ENCODE measurements around the gene RGS7.
"Not testable (repeated sequence)": the region's sequence is repeated elsewhere in the genome, so short reads cannot be mapped to it uniquely, and the experiment has no call there.

The RGS7 gene

GRCh38 chr1:240820816-240821215 lies 536.2 kb downstream of the RGS7 start:
- no peak for DNase-seq

DNA sequence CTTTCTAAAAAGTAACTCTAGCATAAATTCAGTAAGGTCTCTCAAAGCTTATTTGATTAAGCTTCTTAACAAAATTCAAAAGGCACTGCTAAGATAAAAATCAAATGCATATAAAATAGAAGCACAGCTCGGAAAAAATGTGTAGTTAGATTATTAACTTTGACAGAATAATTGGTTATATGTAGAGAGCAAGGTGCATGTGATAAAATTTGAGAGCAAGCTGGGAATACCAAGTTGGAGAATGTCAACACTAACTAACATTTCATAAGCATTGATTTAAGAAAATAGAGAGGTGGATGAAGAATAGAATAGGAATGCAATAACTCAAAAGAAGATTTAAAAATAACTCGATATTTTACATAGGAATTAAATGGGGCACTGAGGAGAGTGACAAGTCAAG lies 540.5 kb downstream of the RGS7 start:
- no peak for DNase-seq

GRCh38 chr1:240813720-240814119 lies 543.3 kb downstream of the RGS7 start:
- DNase-seq, result no peak

DNA sequence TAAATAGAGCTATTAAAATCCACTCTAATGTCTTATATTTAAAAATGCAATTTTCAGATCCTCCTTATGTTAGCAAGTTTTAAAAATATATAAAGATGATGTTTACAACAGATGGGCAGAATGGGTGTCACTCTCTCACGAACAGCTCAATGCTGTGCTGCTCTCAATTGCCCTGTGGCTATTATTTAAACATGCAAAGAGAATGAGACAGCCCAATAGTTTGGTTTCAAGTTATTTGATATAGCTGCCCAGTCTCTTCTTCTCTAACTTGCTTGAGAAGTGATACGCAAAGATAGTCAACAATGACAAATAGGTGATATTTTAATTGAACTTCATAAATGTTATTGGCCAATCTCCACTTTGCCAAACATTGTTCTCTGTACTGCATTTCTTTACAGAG lies 545.7 kb downstream of the RGS7 start:
- no peak for DNase-seq

DNA sequence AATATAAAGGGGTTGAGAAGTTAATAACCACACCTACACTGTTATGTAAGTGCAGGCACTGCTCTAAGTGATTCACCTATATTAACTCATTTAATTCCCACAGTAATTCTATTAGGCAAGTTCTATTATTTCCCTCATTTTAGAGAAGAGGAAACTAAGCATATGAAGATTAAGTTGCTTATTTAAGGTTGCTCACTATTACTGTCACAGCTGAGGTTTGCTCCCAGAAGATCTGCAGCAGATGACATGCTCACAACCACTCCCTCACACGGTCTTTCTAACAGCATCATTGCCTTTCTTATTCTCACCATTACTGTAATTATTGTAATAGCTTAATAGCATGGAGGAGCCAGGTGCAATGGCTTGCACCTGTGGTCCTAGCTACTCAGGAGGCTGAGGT lies 548.6 kb downstream of the RGS7 start:
- DNase-seq, result no peak

GRCh38 chr1:240806200-240806745 lies 550.7 kb downstream of the RGS7 start:
- DNase-seq, result no peak

- no peak for DNase-seq
Observed at GRCh38 chr1:240804475-240804874, 552.5 kb downstream of the RGS7 start.

- no peak for DNase-seq
Observed at GRCh38 chr1:240803151-240803550, 553.9 kb downstream of the RGS7 start.

DNA sequence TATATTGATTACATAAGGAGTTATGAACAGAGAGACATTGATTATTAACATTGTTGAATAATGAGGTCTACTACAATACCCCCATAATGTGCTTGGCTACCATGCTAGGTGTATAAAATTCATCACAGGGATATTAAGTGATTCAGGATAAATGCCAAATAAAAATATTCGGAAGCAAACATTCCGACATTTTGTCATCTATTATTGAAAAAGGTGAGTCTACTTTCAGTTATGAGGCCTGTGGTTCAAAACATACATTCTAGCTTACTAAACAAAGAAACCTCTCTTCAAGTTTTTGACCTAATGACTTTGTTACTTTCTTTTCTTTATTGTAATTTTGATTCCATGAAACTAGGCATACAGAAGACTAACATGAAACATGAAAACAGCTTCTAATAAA lies 554.7 kb downstream of the RGS7 start:
- no peak for DNase-seq

DNA sequence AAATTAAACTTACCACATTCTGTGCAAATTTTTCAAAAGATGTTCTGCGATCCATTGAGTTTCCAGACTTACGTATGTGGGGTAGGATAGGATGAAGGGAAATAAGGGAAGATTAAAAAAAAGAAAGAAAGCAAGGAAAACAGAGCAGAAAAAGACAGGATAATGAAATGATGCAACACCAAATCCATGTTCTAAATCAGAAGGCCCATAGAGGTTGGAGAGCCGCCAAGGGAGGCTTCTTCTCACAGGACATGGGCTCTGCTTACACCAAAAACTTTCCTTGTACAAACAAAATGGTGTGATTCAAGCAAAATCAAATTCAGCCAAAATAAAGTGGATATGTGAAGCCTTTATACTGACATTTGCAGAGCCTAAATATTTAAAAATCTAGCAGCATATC lies 555.6 kb downstream of the RGS7 start:
- DNase-seq, result no peak

DNA sequence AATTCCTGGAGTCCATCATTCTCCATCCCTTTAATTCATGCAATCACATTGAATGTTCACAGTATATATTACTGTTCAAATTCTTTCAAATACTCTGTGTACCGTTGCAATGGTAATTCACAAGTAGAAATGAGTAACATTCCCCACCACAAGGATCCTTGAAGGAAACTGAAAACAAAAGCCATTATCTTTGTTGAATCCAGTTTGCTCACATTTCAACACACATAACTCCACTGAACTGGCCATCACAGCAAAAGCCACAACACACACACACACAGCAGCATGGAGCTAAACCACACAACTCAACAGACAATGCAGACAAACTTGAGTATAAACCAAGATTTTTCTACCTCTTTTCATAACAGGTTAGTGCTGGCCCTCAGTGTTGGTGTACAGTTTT lies 556.7 kb downstream of the RGS7 start:
- no peak for DNase-seq

DNA sequence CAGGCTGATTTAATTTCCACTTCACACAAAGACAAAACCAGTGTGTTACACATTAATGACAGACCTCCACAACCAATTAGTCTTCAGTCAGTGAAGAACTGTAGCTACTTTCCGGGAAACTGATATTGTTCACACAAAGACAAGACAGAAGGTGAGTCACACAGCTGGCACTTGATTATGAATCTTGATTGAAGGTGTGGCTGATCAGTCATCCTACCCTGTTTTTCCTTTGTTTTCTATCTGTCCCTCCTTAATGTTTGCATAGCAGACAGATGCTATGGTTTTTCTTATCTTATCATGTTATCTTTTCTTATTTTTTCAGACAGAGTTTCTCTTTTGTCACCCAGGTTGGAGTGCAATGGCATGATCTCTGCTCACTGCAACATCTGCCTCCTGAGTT lies 560.0 kb downstream of the RGS7 start:
- no peak for DNase-seq

DNA sequence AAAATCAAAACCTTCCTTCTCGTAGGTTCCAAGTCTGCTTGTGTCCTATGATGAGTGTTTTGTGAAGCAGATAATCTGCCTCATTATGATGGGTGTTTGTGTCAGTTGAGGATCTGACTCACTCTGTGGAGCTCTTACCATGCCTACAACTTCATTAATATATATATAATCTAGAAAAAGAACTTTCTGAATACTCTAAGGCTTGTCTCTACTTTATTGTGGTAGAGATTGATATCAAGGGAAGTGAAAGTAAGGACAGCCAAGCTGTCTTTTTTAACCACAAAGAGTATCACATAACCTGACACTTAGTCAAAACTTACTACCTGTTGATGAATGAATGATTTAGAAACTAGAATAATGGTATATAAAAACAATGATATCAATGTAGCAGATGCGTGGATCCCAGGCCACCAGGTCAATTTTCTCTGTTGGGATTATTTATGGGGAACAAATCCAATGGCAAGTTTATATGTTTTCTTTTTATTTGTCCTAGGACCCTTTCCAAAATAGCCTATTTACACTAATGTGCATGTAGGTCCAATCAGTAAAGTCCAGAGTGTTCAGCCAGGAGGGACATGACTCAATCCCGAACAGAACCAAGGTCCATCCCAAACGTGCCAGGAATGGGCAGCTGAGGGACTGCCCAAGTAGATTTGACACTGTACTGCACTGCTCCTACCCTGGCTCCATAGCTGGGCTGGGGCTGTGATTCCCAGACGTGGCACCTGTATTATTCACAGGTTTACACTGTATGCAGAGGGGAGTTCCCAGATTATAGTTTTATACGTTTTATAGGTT lies 562.8 kb downstream of the RGS7 start:
- DNase-seq, result no peak

DNA sequence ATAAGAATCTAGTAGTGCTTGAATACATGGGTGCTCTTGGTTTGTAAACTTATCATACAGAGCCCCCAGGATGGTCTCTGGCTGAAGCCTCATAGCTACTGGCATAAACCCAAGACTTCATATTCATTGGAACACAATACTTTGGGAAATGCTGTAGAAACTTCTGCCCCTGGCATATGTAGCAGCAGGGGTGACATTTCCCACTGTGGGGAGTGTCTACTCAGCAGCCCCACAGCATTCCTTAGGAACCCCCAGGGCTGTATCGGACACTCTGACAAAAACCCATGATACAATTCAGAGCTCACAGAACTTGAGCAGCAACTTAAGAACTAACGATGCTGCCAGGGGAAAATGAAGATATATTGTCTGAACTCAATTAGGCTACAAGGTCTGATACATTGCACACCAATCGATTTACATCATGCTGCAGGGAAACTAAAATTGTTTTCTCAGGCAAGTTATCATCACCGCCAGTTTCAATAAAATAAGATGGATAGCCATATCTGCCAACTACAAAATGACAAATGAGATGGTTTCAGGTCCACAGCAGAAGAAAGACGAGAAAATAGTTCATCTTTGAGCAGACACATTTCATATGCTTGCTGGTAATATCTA lies 564.0 kb downstream of the RGS7 start:
- DNase-seq, result no peak

DNA sequence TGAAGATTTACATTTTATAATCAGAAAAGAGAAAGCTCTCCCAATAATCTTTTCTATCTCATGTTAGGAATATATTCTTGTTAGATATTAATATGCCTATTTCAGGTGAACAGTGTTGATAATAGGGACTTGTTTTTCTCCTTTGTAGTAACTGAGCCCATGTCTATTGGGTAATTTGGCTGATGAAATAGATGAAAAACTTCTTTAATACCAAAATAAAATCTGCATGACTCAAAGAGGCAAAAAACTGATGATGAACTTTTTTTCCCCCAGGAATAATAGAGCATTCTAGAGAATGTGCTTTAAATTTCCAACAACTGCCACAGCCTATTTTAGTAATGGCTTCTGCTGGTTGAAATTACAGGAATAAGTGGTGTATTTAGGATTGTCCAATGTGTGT lies 566.1 kb downstream of the RGS7 start:
- no peak for DNase-seq

- no peak for DNase-seq
Observed at GRCh38 chr1:240786880-240787279, 570.1 kb downstream of the RGS7 start.

DNA sequence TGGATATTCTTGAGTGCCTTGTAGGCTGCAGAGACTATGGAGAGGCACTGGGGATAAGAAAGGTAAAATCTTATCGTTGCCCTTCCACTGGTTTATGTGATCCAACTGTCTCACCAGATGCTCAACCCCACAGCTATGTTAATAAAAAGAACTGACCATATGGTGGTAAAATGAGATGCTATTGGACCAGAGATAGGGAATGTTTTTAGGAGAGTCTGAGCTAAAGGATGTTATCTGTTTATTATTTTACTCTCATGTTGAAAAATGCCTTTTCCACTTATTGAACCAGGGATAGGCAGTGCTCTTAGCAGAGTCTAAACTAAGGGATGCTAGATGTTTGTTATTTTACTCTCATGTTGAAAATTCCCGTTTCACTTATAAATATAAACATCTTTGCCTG lies 572.2 kb downstream of the RGS7 start:
- no peak for DNase-seq

- DNase-seq, result not testable (repeated sequence)
Observed at GRCh38 chr1:240783728-240784137, 573.3 kb downstream of the RGS7 start.

DNA sequence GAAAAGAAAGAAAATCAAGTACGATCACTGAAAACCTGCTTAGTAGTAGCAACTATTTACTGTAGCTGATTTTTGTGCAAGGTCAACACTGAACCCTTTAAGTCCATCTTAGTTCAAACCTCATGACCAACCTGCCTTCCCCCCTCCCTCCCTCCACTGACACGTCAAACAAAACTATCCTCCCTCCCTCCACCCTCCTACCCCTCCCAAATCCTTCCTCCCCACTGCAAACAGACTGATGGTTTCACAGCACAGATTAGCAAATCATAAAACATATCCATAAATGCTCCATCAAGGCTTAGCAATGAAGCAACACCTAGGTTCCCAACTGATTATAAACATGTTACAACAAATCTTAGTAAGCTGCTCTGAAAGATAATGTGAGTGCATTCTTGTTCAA lies 580.8 kb downstream of the RGS7 start:
- no peak for DNase-seq

- no peak for DNase-seq
Observed at GRCh38 chr1:240772131-240772530, 584.9 kb downstream of the RGS7 start.

DNA sequence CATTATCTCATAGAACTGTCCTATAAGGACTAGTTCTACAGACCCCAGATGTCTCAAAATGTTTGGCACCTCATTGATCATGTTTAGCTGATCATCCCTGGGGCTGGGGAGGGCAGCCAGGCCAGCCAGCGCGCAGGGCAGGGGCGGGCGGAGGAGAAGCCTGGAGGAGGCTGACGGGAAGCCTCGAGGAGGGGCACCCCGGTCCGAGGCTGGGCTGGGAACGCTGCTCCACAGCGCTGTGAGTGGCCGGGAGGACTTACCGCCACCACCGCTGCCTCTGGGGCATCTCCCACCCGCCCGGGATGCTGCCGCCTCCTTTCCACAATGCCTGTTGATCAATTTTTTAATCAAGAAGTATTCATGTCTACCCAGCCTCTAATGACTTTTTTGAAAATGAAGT lies 585.6 kb downstream of the RGS7 start:
- DNase-seq, result no peak

- no peak for DNase-seq
Observed at GRCh38 chr1:240768979-240769378, 588.0 kb downstream of the RGS7 start.

GRCh38 chr1:240766831-240767230 lies 590.2 kb downstream of the RGS7 start:
- no peak for DNase-seq

DNA sequence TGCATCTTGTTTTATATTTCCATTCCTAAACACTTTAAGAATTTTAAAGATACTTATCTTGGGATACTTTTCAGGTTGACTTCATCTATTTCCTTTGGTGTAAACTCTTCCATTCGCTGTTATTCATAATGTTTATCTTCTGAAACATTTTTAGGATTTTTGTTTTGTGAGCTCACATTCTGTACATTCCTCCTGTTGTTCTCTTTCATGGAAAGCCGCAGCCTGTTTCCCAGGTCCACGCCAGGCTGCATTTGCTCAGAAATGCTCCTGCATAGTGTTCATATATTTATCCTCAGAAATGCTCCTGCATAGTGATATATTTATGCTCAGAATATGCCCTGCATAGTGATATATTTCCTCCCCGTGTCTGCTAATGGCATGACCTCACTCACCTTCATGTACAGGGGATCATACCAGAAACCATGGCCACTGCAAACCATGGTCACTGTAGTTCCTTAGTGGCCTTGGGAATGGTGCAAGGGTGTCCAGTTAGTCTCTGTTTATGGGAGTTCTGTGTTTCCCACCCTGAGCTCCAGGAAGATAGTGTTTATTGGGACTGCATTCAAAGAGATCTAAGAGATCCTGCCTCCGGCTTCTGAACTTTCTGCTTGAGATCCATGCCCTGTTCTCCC lies 591.2 kb downstream of the RGS7 start:
- no peak for DNase-seq
